SK-N-SH (cell line): ENCODE measurements around the gene LMO3.

ENCODE experiments used
- CTCF ChIP-seq: fragments of 200-600 bp; sonication (generic); IDR thresholded peaks from 2 replicates; pipeline ENCODE4 v1.6.1; 2017; ENCODE audit warnings: antibody characterized with exemption, mild to moderate bottlenecking, moderate library complexity
- EP300 ChIP-seq, 2 experiments: IDR thresholded peaks; 2 replicates each; pipeline versions ENCODE4 v1.4.0 to v1.6.1; 2012; ENCODE audit warnings: borderline replicate concordance in 1 of 2, low read depth in 1 of 2, low read length in 1 of 2
- GABPA ChIP-seq: IDR thresholded peaks from 2 replicates; pipeline ENCODE4 v1.4.0; 2012; ENCODE audit warnings: low read depth, mild to moderate bottlenecking
- GATA2 ChIP-seq: sonication (generic); formaldehyde crosslinking; IDR thresholded peaks from 2 replicates; pipeline ENCODE4 v1.5.0; 2020; ENCODE audit warnings: mild to moderate bottlenecking, missing genetic modification reagents
- JUND ChIP-seq: IDR thresholded peaks from 2 replicates; pipeline ENCODE4 v1.4.0; 2012
- MAX ChIP-seq: IDR thresholded peaks from 2 replicates; pipeline ENCODE4 v1.4.0; 2012; ENCODE audit warnings: low read depth
- MEF2A ChIP-seq: IDR thresholded peaks from 2 replicates; pipeline ENCODE4 v1.4.0; 2012; ENCODE audit warnings: low read depth, borderline replicate concordance
- POLR2AphosphoS5 ChIP-seq: IDR thresholded peaks from 2 replicates; pipeline ENCODE4 v1.6.1; 2012; ENCODE audit warnings: low read depth, low read length
- RAD21 ChIP-seq: IDR thresholded peaks from 2 replicates; pipeline ENCODE4 v1.6.1; 2012; ENCODE audit warnings: mild to moderate bottlenecking, low read length
- RXRA ChIP-seq: IDR thresholded peaks from 2 replicates; pipeline ENCODE4 v1.4.0; 2012; ENCODE audit warnings: low read depth, mild to moderate bottlenecking, borderline replicate concordance
- TAF1 ChIP-seq: IDR thresholded peaks from 2 replicates; pipeline ENCODE4 v1.6.1; 2012; ENCODE audit warnings: low read depth, mild to moderate bottlenecking, low read length, moderate library complexity, borderline replicate concordance
- TF ChIP-seq, protein P1 (sequence below): IDR thresholded peaks from 2 replicates; pipeline ENCODE4 v1.6.1; 2012; ENCODE audit warnings: mild to moderate bottlenecking, low read depth, low read length, moderate library complexity
- TF ChIP-seq, protein P2 (sequence below): fragments of 150-350 bp; IDR thresholded peaks from 2 replicates; pipeline ENCODE4 v1.6.1; 2017; ENCODE audit warnings: antibody characterized with exemption, low read length, low read depth, borderline replicate concordance

GRCh38 chr12:16593546-16593945, 12.4 kb downstream of the LMO3 start:
- TF ChIP-seq CTCF = no peak
- TF ChIP-seq EP300 (IDR thresholded peaks at IDR 0.05; ENCODE audit: borderline replicate concordance in 1 of 2, low read depth in 1 of 2, low read length in 1 of 2) = no peak
- TF ChIP-seq GABPA = no peak
- no peak for TF ChIP-seq RAD21
- no peak for TF ChIP-seq MAX
- TF ChIP-seq JUND = no peak
- no peak for TF ChIP-seq GATA2 (CRISPR knock-in tag)
- TF ChIP-seq, protein P1, sequence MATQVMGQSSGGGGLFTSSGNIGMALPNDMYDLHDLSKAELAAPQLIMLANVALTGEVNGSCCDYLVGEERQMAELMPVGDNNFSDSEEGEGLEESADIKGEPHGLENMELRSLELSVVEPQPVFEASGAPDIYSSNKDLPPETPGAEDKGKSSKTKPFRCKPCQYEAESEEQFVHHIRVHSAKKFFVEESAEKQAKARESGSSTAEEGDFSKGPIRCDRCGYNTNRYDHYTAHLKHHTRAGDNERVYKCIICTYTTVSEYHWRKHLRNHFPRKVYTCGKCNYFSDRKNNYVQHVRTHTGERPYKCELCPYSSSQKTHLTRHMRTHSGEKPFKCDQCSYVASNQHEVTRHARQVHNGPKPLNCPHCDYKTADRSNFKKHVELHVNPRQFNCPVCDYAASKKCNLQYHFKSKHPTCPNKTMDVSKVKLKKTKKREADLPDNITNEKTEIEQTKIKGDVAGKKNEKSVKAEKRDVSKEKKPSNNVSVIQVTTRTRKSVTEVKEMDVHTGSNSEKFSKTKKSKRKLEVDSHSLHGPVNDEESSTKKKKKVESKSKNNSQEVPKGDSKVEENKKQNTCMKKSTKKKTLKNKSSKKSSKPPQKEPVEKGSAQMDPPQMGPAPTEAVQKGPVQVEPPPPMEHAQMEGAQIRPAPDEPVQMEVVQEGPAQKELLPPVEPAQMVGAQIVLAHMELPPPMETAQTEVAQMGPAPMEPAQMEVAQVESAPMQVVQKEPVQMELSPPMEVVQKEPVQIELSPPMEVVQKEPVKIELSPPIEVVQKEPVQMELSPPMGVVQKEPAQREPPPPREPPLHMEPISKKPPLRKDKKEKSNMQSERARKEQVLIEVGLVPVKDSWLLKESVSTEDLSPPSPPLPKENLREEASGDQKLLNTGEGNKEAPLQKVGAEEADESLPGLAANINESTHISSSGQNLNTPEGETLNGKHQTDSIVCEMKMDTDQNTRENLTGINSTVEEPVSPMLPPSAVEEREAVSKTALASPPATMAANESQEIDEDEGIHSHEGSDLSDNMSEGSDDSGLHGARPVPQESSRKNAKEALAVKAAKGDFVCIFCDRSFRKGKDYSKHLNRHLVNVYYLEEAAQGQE = no peak
- no peak for TF ChIP-seq TAF1
- no peak for TF ChIP-seq MEF2A
- TF ChIP-seq POLR2AphosphoS5 = no peak
- TF ChIP-seq, protein P2, sequence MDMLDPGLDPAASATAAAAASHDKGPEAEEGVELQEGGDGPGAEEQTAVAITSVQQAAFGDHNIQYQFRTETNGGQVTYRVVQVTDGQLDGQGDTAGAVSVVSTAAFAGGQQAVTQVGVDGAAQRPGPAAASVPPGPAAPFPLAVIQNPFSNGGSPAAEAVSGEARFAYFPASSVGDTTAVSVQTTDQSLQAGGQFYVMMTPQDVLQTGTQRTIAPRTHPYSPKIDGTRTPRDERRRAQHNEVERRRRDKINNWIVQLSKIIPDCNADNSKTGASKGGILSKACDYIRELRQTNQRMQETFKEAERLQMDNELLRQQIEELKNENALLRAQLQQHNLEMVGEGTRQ = no peak
- no peak for TF ChIP-seq RXRA
